Endodermal cell (in vitro differentiated cells): Measurements from ENCODE around the gene SNX19. TPM values are rescaled to one million over a fixed set of nuclear protein-coding genes. Genes with fewer than 3 reads are reported as not detected.

Source experiments
- DNase-seq: peaks from one replicate; pipeline ENCODE4 v3.0.0-alpha.2; 2017
- H3K27ac ChIP-seq: 2 replicates; pipeline ENCODE4 v1.5.1; 2013; ENCODE audit warnings: mild to moderate bottlenecking, low read depth, low read length, moderate library complexity
- H3K27me3 ChIP-seq: 2 replicates; pipeline ENCODE4 v1.6.1; 2013; ENCODE audit warnings: mild to moderate bottlenecking, low read length, moderate library complexity; ENCODE audit not compliant: insufficient read depth, control insufficient read depth, poor library complexity, severe bottlenecking
- H3K36me3 ChIP-seq: 2 replicates; pipeline ENCODE4 v1.7.0; 2013; ENCODE audit warnings: mild to moderate bottlenecking, low read length, moderate library complexity; ENCODE audit not compliant: control insufficient read depth, insufficient read depth
- H3K4me1 ChIP-seq: one replicate; pipeline ENCODE4 v1.7.0; 2013; ENCODE audit warnings: low read length; ENCODE audit not compliant: control insufficient read depth, insufficient read depth
- H3K4me3 ChIP-seq: 2 replicates; pipeline ENCODE4 v1.5.1; 2013; ENCODE audit warnings: mild to moderate bottlenecking, low read length, moderate library complexity
- H3K9ac ChIP-seq: 2 replicates; pipeline ENCODE4 v1.6.1; 2013; ENCODE audit warnings: mild to moderate bottlenecking, low read length, moderate library complexity; ENCODE audit not compliant: poor library complexity, severe bottlenecking; ENCODE audit errors: extremely low read depth
- H3K9me3 ChIP-seq: 2 replicates; pipeline ENCODE4 v1.6.1; 2013; ENCODE audit warnings: mild to moderate bottlenecking, low read length, moderate library complexity; ENCODE audit not compliant: control insufficient read depth
- H3K27ac Mint-ChIP-seq: 2 replicates; pipeline ENCODE4 v1.8.0; 2020; ENCODE audit warnings: mixed read lengths
- H3K27me3 Mint-ChIP-seq: 2 replicates; pipeline ENCODE4 v1.8.0; 2021; ENCODE audit warnings: mild to moderate bottlenecking, mixed read lengths; ENCODE audit not compliant: insufficient read depth
- H3K36me3 Mint-ChIP-seq: 2 replicates; pipeline ENCODE4 v1.8.0; 2020; ENCODE audit warnings: low read depth, mixed read lengths
- H3K4me1 Mint-ChIP-seq: 2 replicates; pipeline ENCODE4 v1.8.0; 2020; ENCODE audit warnings: mixed read lengths
- H3K4me3 Mint-ChIP-seq: 2 replicates; pipeline ENCODE4 v1.8.0; 2020; ENCODE audit warnings: mild to moderate bottlenecking, moderate library complexity, mixed read lengths
- H3K9me3 Mint-ChIP-seq: 2 replicates; pipeline ENCODE4 v1.8.0; 2020; ENCODE audit warnings: mild to moderate bottlenecking, mixed read lengths
- CTCF ChIP-seq: fragments of 200-600 bp; sonication (generic); conservative IDR thresholded peaks from 2 replicates; pipeline ENCODE4 v1.5.0; 2021; ENCODE audit warnings: antibody characterized with exemption, mild to moderate bottlenecking
- WGBS, 2 experiments: methylation state at CpG; one replicate each; pipeline versions ENCODE4 v1.1.5 to v1.1.7; 2013; ENCODE audit warnings: missing lambda C conversion rate in 2 of 2, mixed read lengths in 1 of 2; ENCODE audit not compliant: insufficient coverage in 1 of 2, insufficient read length in 1 of 2; 5-methylcytosine and 5-hydroxymethylcytosine counted together
- total RNA-seq, 2 donors: library from RNA; stranded (reverse); fragmentation: NEBNext Ultra II Directional in 1 of 2; extraction: Animal tissue kit (Norgen Biotek cat#: 25700) in 1 of 2; gene quantifications; 2 replicates in 1 of 2; 3 replicates in 1 of 2; pipeline ENCODE4 v1.2.1, GENCODE V29; 2021

Gene SNX19
- total RNA-seq, 2 donors from 2014 or later: 32.3 to 37.5 TPM

DNA sequence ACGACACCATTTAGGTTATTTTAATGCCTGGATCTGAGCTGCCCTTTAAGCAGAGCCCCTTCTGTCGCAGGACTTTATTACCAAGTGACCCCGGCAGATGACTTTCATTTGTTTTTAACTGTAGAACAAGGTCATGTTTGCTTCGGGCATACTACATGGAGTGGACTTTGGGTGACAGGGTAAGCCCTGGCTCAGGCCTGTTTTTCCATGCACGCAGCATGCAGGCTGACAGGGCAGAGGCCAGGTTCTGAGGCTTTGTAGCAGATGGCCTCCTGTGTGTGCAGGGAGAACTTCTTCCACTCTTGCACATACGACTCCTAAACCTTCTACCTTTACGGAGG is 50.5 kb downstream of the SNX19 start:
- DNase-seq: no peak
- WGBS, 2 experiments: 94 to 95% methylated on average over 7 of the region's 7 CpGs
- Histone ChIP-seq H3K4me1 (peaks cover 25% of the 10 kb centered on the region), H3K36me3 (no peaks in the 10 kb centered on the region), H3K9ac (no peak overlapping the region), H3K9me3 (no peaks in the 10 kb centered on the region), H3K27ac (no peak overlapping the region), H3K27me3 (no peaks in the 10 kb centered on the region), H3K4me3 (no peak overlapping the region)
- Mint-ChIP-seq H3K9me3 (no peaks in the 10 kb centered on the region), H3K27me3 (peaks cover 4% of the 10 kb centered on the region), H3K36me3 (peaks cover 2% of the 10 kb centered on the region), H3K27ac (no peak overlapping the region), H3K4me3 (no peak overlapping the region), H3K4me1 (peaks cover 46% of the 10 kb centered on the region)
- no peak for TF ChIP-seq CTCF

- Mint-ChIP-seq H3K27ac (no peak overlapping the region), H3K4me3 (no peak overlapping the region), H3K36me3 (peaks cover under 1% of the 10 kb centered on the region), H3K4me1 (peaks cover 43% of the 10 kb centered on the region), H3K9me3 (no peaks in the 10 kb centered on the region), H3K27me3 (peaks cover 4% of the 10 kb centered on the region)
- Histone ChIP-seq H3K27ac (no peak overlapping the region), H3K36me3 (no peaks in the 10 kb centered on the region), H3K9me3 (no peaks in the 10 kb centered on the region), H3K4me3 (no peak overlapping the region), H3K9ac (no peak overlapping the region), H3K4me1 (peaks cover 25% of the 10 kb centered on the region), H3K27me3 (no peaks in the 10 kb centered on the region)
- TF ChIP-seq CTCF: no peak
- WGBS, 2 experiments: 83 to 90% methylated on average over 9 to 11 of the region's 11 CpGs
- DNase-seq: peak; percentile 64
These were observed 51.0 kb downstream of the SNX19 start for GRCh38 chr11:130865091-130865773.

DNA sequence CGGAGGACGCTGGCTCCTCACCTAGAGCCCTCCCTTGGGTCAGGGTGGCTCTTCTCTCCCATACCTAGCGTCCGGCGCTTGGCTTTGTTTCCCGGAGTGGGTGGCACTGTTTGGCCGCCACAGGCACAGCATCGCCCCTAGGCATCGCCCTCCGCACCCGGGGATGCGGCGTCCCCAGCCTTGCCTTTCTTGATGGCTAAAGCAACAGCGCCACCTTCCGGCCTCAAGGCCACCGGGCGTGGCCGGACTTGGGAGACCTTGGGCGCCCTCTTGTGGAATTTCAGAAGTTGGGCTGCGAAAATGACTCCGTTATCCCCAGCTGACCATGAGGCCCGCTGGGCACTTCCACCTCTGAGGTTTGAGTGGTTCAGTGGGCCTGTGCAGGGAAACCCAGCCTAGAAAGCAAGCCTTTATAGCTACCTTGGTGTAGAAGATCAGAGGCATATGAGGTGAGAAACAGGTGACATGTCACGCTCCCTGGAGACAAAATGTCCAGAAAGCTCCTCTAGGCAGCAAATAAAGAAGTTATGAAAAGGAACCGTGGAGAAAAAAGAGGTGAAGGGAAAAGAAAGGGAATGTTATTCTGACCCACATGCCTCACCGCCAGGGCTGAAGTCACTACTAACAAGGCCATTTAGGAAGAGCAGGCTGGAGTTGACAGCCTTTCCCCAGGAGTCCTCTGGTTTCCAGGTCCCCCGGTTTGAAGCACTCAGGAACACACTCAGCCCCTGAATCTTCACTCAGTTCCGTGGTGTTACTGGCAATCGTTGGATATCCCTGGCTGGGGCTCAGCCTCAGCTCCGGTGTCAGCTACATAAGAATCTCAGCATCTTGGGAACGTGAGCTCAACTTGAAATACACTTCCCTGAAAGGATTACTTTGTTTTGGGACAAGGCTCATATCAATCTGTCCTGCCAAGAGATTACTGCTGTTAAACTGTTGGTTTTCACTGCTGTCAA is 54.1 kb downstream of the SNX19 start:
- Histone ChIP-seq H3K27me3 (no peaks in the 10 kb centered on the region), H3K36me3 (no peaks in the 10 kb centered on the region), H3K27ac (no peak overlapping the region), H3K9ac (no peak overlapping the region), H3K4me1 (peaks cover 11% of the 10 kb centered on the region), H3K4me3 (peak overlapping the region; percentile 53), H3K9me3 (no peaks in the 10 kb centered on the region)
- no peaks in the 10 kb centered on the region for H3K36me3 Mint-ChIP-seq
- H3K9me3 Mint-ChIP-seq: no peaks in the 10 kb centered on the region
- H3K27me3 Mint-ChIP-seq: peaks cover 7% of the 10 kb centered on the region
- 33 to 44% methylated on average over 19 to 30 of the region's 30 CpGs for WGBS, 2 experiments
- peak; percentile 100 for TF ChIP-seq CTCF
- H3K4me3 Mint-ChIP-seq: no peak overlapping the region
- H3K4me1 Mint-ChIP-seq: peaks cover 15% of the 10 kb centered on the region
- DNase-seq: peak; percentile 97
- no peak overlapping the region for H3K27ac Mint-ChIP-seq
